ENCODE measurements around the gene SNX25.
A peak's percentile ranks its signal among the peaks of the same experiment; 100 is the strongest.
"Not testable (repeated sequence)": the region's sequence is repeated elsewhere in the genome, so short reads cannot be mapped to it uniquely, and the experiment has no call there.

The SNX25 gene

GRCh38 chr4:185351691-185352090 is 142.3 kb downstream of the SNX25 start:
- DNase-seq: no peak

- DNase-seq: no peak
These were observed 142.8 kb downstream of the SNX25 start for GRCh38 chr4:185352202-185352601.

- no peak for DNase-seq
These were observed 143.3 kb downstream of the SNX25 start for GRCh38 chr4:185352741-185353140.

- peak; percentile 64 for DNase-seq
These were observed 147.8 kb downstream of the SNX25 start for GRCh38 chr4:185357211-185357610.

GRCh38 chr4:185357733-185358440 is 148.5 kb downstream of the SNX25 start:
- no peak for DNase-seq

GRCh38 chr4:185358514-185358913 is 149.1 kb downstream of the SNX25 start:
- DNase-seq: no peak

GRCh38 chr4:185358959-185359358 is 149.6 kb downstream of the SNX25 start:
- DNase-seq: no peak

GRCh38 chr4:185359767-185360446 is 150.5 kb downstream of the SNX25 start:
- DNase-seq: no peak

GRCh38 chr4:185361872-185362271 is 152.5 kb downstream of the SNX25 start:
- no peak for DNase-seq

- not testable (repeated sequence) for DNase-seq
These were observed 153.2 kb downstream of the SNX25 start for GRCh38 chr4:185362570-185362969.

GRCh38 chr4:185363251-185363650 is 153.9 kb downstream of the SNX25 start:
- no peak for DNase-seq

- DNase-seq: no peak
These were observed 155.5 kb downstream of the SNX25 start for GRCh38 chr4:185364886-185365285.

GRCh38 chr4:185369731-185370130 is 160.3 kb downstream of the SNX25 start:
- no peak for DNase-seq

GRCh38 chr4:185370268-185370949 is 161.0 kb downstream of the SNX25 start:
- DNase-seq: no peak

- DNase-seq: no peak
These were observed 162.3 kb downstream of the SNX25 start for GRCh38 chr4:185371702-185372101.

GRCh38 chr4:185374027-185374426 is 164.6 kb downstream of the SNX25 start:
- DNase-seq: no peak

GRCh38 chr4:185374573-185374972 is 165.2 kb downstream of the SNX25 start:
- DNase-seq: no peak

GRCh38 chr4:185378264-185378663 is 168.9 kb downstream of the SNX25 start:
- DNase-seq: no peak

- no peak for DNase-seq
These were observed 170.2 kb downstream of the SNX25 start for GRCh38 chr4:185379326-185380295.

GRCh38 chr4:185380320-185380719 is 170.9 kb downstream of the SNX25 start:
- no peak for DNase-seq

- DNase-seq: no peak
These were observed 172.1 kb downstream of the SNX25 start for GRCh38 chr4:185381288-185382196.

- DNase-seq: no peak
These were observed 173.4 kb downstream of the SNX25 start for GRCh38 chr4:185382754-185383153.
